ENCODE measurements around the gene CAMK1G.

Gene CAMK1G

DNA sequence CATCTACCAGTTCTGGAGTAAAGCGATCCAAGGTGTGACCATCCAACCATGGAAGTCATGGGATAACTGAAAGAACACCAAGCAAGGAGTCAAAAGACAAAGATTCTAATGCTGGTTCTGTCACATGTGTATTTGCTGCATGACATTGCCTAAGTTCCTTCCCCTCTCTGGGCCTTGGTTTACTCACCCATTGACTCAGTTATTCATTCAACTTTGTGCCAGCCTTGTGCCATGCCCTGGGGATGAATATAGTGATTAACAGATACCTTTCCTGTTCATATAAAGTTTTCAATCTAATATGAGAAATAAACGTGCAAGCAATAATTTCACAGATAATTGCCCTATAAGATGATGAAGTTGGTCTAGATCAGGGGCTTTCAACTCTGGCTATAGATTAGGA, 33.0 kb upstream of the CAMK1G start:
- Histone ChIP-seq H3K4me3 (ENCODE audit: low read length) (no peak overlapping the region), H3K36me3 (ENCODE audit: control insufficient read depth, low read depth, low read length) (no peaks in the 10 kb centered on the region), H3K27me3 (ENCODE audit: control insufficient read depth, insufficient read depth, low read length) (no peaks in the 10 kb centered on the region), H3K9me3 (ENCODE audit: control insufficient read depth, low read depth, low read length) (no peaks in the 10 kb centered on the region), H3K9ac (ENCODE audit: low read length) (no peak overlapping the region), H3K4me1 (ENCODE audit: control insufficient read depth, low read depth, low read length) (peaks cover 30% of the 10 kb centered on the region), H3K27ac (ENCODE audit: low read length) (no peak overlapping the region)

- H3K4me1 ChIP-seq (ENCODE audit: control insufficient read depth, low read depth, low read length): peaks cover 44% of the 10 kb centered on the region
- H3K27ac ChIP-seq (ENCODE audit: low read length): no peak overlapping the region
- H3K4me3 ChIP-seq (ENCODE audit: low read length): no peak overlapping the region
- H3K9me3 ChIP-seq (ENCODE audit: control insufficient read depth, low read depth, low read length): no peaks in the 10 kb centered on the region
- H3K36me3 ChIP-seq (ENCODE audit: control insufficient read depth, low read depth, low read length): no peaks in the 10 kb centered on the region
- no peaks in the 10 kb centered on the region for H3K27me3 ChIP-seq (ENCODE audit: control insufficient read depth, insufficient read depth, low read length)
- no peak overlapping the region for H3K9ac ChIP-seq (ENCODE audit: low read length)
These were observed 30.9 kb upstream of the CAMK1G start for GRCh38 chr1:209552406-209553264.

DNA sequence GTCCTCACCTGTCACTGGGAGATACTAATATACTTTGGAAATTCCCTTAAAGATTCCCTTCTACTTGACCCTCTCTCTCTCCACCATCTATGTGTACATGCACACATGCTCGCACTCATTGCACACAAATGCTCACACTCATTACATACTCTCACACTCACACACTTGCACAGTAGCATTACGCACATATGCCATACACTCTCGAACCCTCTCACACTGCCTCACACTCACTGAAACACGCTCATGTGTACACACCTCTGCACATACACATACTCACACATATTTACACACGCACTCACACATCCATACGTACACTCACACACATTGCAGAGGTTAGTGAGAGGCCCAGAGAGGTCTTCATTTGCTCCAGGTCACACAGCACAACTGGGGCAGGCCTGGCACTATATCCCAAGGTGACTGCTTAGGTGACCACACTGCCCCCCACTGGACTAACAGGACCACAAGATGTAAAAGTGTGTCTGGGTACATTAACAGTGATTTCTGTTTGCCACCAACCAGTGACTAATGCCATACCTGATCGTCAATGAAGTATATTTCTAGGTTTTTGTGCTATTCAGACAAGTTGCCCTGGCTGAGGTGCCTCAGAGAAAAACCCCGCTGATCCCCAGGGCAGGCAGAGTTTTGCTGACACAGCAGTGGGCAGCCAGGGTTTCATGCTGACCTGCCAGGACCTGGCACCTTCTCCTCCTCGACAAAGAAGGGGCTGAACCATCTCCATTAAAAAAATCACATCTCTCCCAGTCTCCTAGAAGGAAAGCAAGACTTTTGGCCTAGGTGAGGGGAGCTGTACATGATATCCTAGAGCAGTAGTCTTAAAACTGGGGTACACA, 28.5 kb upstream of the CAMK1G start:
- H3K27ac ChIP-seq (ENCODE audit: low read length): no peak overlapping the region
- H3K36me3 ChIP-seq (ENCODE audit: control insufficient read depth, low read depth, low read length): no peaks in the 10 kb centered on the region
- no peaks in the 10 kb centered on the region for H3K9me3 ChIP-seq (ENCODE audit: control insufficient read depth, low read depth, low read length)

GRCh38 chr1:209556162-209556690, 27.3 kb upstream of the CAMK1G start:
- no peaks in the 10 kb centered on the region for H3K9me3 ChIP-seq (ENCODE audit: control insufficient read depth, low read depth, low read length)
- H3K27ac ChIP-seq (ENCODE audit: low read length): no peak overlapping the region
- no peaks in the 10 kb centered on the region for H3K36me3 ChIP-seq (ENCODE audit: control insufficient read depth, low read depth, low read length)
- no peaks in the 10 kb centered on the region for H3K27me3 ChIP-seq (ENCODE audit: control insufficient read depth, insufficient read depth, low read length)
- H3K9ac ChIP-seq (ENCODE audit: low read length): no peak overlapping the region
- H3K4me3 ChIP-seq (ENCODE audit: low read length): no peak overlapping the region
- H3K4me1 ChIP-seq (ENCODE audit: control insufficient read depth, low read depth, low read length): peaks cover 34% of the 10 kb centered on the region

More for the DNA sequence above, 28.5 kb upstream of the CAMK1G start:
- no peaks in the 10 kb centered on the region for H3K27me3 ChIP-seq (ENCODE audit: control insufficient read depth, insufficient read depth, low read length)
- H3K4me3 ChIP-seq (ENCODE audit: low read length): no peak overlapping the region
- H3K9ac ChIP-seq (ENCODE audit: low read length): no peak overlapping the region
- peaks cover 35% of the 10 kb centered on the region for H3K4me1 ChIP-seq (ENCODE audit: control insufficient read depth, low read depth, low read length)

DNA sequence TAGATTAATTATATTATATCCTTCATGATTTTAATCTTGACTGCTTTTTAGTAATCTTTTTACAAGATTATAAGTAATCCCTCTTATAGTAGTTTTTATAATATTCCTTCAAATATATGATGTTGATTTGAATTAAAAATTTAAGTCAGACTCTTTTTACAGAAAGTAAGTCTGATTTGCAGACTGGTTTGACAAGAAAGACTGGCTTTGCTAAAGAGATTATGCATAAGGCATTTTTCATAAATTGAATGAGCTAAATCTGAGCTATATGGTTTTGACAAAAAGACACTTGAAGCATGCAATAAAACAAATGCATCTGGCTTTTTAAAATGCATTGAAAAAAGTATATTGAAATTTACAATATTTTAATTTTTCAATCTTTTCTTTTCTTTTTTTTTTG, 26.3 kb upstream of the CAMK1G start:
- H3K27me3 ChIP-seq (ENCODE audit: control insufficient read depth, insufficient read depth, low read length): no peaks in the 10 kb centered on the region
- no peak overlapping the region for H3K27ac ChIP-seq (ENCODE audit: low read length)
- no peaks in the 10 kb centered on the region for H3K9me3 ChIP-seq (ENCODE audit: control insufficient read depth, low read depth, low read length)
- H3K9ac ChIP-seq (ENCODE audit: low read length): no peak overlapping the region
- H3K4me3 ChIP-seq (ENCODE audit: low read length): no peak overlapping the region
- H3K36me3 ChIP-seq (ENCODE audit: control insufficient read depth, low read depth, low read length): no peaks in the 10 kb centered on the region
- H3K4me1 ChIP-seq (ENCODE audit: control insufficient read depth, low read depth, low read length): peaks cover 33% of the 10 kb centered on the region

DNA sequence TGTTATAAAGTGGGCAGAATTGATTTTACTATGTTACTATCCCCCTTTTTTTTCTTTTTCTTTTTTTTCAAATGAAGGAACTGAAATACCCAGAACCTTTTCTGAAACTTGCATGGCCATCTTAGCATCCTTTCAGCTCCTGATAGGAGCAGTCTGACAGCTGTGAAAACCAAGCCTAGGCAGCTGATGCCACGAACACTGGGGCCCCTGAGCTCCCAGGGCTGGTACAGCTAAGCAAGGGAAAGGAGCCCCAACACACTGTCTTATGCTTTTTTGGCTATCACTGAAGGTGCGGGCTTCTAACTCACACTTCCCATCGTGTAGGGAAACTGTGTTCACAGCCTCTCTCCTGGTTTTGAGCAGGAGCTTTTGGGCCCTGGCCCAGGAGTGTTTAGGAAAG, 23.0 kb upstream of the CAMK1G start:
- H3K27me3 ChIP-seq (ENCODE audit: control insufficient read depth, insufficient read depth, low read length): peaks cover 4% of the 10 kb centered on the region
- H3K27ac ChIP-seq (ENCODE audit: low read length): no peak overlapping the region
- no peak overlapping the region for H3K9ac ChIP-seq (ENCODE audit: low read length)
- peaks cover 14% of the 10 kb centered on the region for H3K4me1 ChIP-seq (ENCODE audit: control insufficient read depth, low read depth, low read length)
- no peak overlapping the region for H3K4me3 ChIP-seq (ENCODE audit: low read length)
- H3K9me3 ChIP-seq (ENCODE audit: control insufficient read depth, low read depth, low read length): no peaks in the 10 kb centered on the region
- H3K36me3 ChIP-seq (ENCODE audit: control insufficient read depth, low read depth, low read length): no peaks in the 10 kb centered on the region

GRCh38 chr1:209560952-209561351, 22.6 kb upstream of the CAMK1G start:
- no peak overlapping the region for H3K4me3 ChIP-seq (ENCODE audit: low read length)
- no peak overlapping the region for H3K27ac ChIP-seq (ENCODE audit: low read length)
- no peaks in the 10 kb centered on the region for H3K9me3 ChIP-seq (ENCODE audit: control insufficient read depth, low read depth, low read length)
- H3K27me3 ChIP-seq (ENCODE audit: control insufficient read depth, insufficient read depth, low read length): peaks cover 6% of the 10 kb centered on the region
- H3K9ac ChIP-seq (ENCODE audit: low read length): no peak overlapping the region
- no peaks in the 10 kb centered on the region for H3K36me3 ChIP-seq (ENCODE audit: control insufficient read depth, low read depth, low read length)
- peaks cover 10% of the 10 kb centered on the region for H3K4me1 ChIP-seq (ENCODE audit: control insufficient read depth, low read depth, low read length)

DNA sequence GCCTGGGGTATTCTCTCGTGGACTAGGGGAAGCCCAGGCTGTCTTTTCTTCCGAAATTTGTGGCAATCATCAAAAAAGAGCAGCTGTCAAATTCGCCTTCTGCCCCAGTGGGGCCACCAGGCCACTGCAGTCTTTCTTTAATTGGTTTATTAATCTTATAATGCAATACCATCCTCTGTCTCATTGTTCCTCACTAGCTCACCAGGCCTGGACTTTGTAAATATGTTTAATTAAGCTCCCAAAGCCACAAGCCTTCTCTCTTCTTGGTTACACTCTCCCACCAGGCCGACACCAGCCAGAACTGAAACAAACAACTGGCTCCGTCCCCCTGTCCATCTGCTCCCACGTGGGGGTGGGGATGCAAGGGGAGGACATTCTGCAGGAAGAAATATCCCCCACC, 22.0 kb upstream of the CAMK1G start:
- H3K36me3 ChIP-seq (ENCODE audit: control insufficient read depth, low read depth, low read length): no peaks in the 10 kb centered on the region
- H3K4me3 ChIP-seq (ENCODE audit: low read length): no peak overlapping the region
- H3K27ac ChIP-seq (ENCODE audit: low read length): no peak overlapping the region
- H3K9ac ChIP-seq (ENCODE audit: low read length): no peak overlapping the region
- H3K27me3 ChIP-seq (ENCODE audit: control insufficient read depth, insufficient read depth, low read length): peaks cover 6% of the 10 kb centered on the region
- H3K4me1 ChIP-seq (ENCODE audit: control insufficient read depth, low read depth, low read length): peaks cover 4% of the 10 kb centered on the region
- H3K9me3 ChIP-seq (ENCODE audit: control insufficient read depth, low read depth, low read length): no peaks in the 10 kb centered on the region

- Histone ChIP-seq H3K36me3 (ENCODE audit: control insufficient read depth, low read depth, low read length) (no peaks in the 10 kb centered on the region), H3K27me3 (ENCODE audit: control insufficient read depth, insufficient read depth, low read length) (peaks cover 9% of the 10 kb centered on the region), H3K4me1 (ENCODE audit: control insufficient read depth, low read depth, low read length) (no peaks in the 10 kb centered on the region), H3K9ac (ENCODE audit: low read length) (no peak overlapping the region), H3K27ac (ENCODE audit: low read length) (no peak overlapping the region), H3K9me3 (ENCODE audit: control insufficient read depth, low read depth, low read length) (no peaks in the 10 kb centered on the region), H3K4me3 (ENCODE audit: low read length) (no peak overlapping the region)
These were observed 18.7 kb upstream of the CAMK1G start for GRCh38 chr1:209564849-209565248.

DNA sequence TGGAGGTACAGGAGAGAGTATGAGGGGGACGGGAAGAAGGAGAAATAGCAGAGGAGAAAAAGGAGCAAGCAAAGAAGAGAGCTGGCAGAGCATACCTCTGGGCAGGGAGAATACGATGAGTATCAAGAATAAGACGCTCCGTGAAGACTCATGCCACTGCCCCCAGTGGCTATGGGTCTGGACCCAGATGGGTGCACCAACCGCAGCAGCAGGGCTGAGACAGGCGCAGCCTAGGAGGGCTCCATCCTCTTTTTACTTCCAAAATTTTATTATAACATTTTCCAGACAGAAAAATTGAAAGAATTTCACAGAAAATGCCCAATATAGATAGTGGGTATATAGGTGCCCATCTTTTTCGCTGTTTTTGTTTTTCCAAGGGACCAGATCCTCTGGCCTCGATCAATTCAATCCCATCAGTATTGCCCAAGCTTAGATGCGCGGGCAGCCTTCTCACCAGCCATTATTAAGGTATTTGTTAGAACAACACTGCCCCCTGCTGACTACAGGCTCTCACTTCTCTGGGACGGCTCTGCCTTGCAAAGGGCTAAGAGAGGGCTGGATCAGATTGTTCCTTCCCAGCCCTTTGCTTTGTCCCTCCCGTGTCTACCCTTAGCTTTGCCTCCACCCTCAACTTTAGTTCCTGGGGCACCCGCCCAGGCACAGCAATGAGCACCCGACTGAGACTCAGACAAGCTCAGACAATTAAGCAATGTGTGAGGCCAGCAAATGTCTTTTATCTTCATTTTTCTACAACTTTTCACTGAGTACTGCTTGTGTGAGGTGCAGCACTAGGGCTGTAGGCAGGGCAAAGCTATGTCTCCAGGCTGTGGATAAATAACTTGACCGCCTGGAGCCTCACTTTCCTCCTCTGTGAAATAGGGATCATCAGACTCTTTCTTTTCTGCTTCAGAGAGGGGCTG, 17.5 kb upstream of the CAMK1G start:
- Histone ChIP-seq H3K36me3 (ENCODE audit: control insufficient read depth, low read depth, low read length) (no peaks in the 10 kb centered on the region), H3K9me3 (ENCODE audit: control insufficient read depth, low read depth, low read length) (no peaks in the 10 kb centered on the region), H3K9ac (ENCODE audit: low read length) (no peak overlapping the region), H3K4me1 (ENCODE audit: control insufficient read depth, low read depth, low read length) (no peaks in the 10 kb centered on the region), H3K27me3 (ENCODE audit: control insufficient read depth, insufficient read depth, low read length) (peaks cover 12% of the 10 kb centered on the region), H3K27ac (ENCODE audit: low read length) (no peak overlapping the region), H3K4me3 (ENCODE audit: low read length) (no peak overlapping the region)

GRCh38 chr1:209567698-209568175, 15.8 kb upstream of the CAMK1G start:
- H3K27ac ChIP-seq (ENCODE audit: low read length): no peak overlapping the region
- no peaks in the 10 kb centered on the region for H3K9me3 ChIP-seq (ENCODE audit: control insufficient read depth, low read depth, low read length)
- no peak overlapping the region for H3K9ac ChIP-seq (ENCODE audit: low read length)
- H3K27me3 ChIP-seq (ENCODE audit: control insufficient read depth, insufficient read depth, low read length): peaks cover 12% of the 10 kb centered on the region
- no peak overlapping the region for H3K4me3 ChIP-seq (ENCODE audit: low read length)
- H3K36me3 ChIP-seq (ENCODE audit: control insufficient read depth, low read depth, low read length): no peaks in the 10 kb centered on the region
- H3K4me1 ChIP-seq (ENCODE audit: control insufficient read depth, low read depth, low read length): no peaks in the 10 kb centered on the region
